G401 (cell line): Measurements from ENCODE around the gene TRPM4. TPM values are rescaled to one million over a fixed set of nuclear protein-coding genes. Genes with fewer than 3 reads are reported as not detected.
"Not testable (repeated sequence)": the region's sequence is repeated elsewhere in the genome, so short reads cannot be mapped to it uniquely, and the experiment has no call there.

ENCODE experiments used
- DNase-seq: peaks from one replicate; pipeline ENCODE4 v3.0.0-alpha.2; 2015; ENCODE audit warnings: low spot score
- in situ Hi-C: cut with HindIII; loops from 2 replicates; pipeline ENCODE4 v1.10.0; 2016; ENCODE audit warnings: low sequenced_read_pairs, mixed read lengths
- total RNA-seq: library from RNA; depleted of rRNA; stranded (reverse); fragments of >200 nt; shearing (Covaris generic); gene quantifications from 2 replicates; pipeline ENCODE4 v1.2.3, GENCODE V29; 2014; rRNA removed

Gene TRPM4
- total RNA-seq: 17.5 and 18.6 TPM in 2 replicates

- in situ Hi-C loops: no loop called here
- peak; percentile 80 for DNase-seq
These were observed at the start of gene TRPM4 for GRCh38 chr19:49157445-49158224. TRPM4 (plus strand) TSS chr19:49157792; CDS start chr19:49157867, 75 bp downstream.

- DNase-seq: no peak
- in situ Hi-C loops: no loop called here
These were observed 48.5 kb upstream of the TRPM4 start for GRCh38 chr19:49109051-49109450.

- DNase-seq: no peak
- in situ Hi-C loops: no loop called here
These were observed 47.9 kb upstream of the TRPM4 start for GRCh38 chr19:49109569-49110233.

DNA sequence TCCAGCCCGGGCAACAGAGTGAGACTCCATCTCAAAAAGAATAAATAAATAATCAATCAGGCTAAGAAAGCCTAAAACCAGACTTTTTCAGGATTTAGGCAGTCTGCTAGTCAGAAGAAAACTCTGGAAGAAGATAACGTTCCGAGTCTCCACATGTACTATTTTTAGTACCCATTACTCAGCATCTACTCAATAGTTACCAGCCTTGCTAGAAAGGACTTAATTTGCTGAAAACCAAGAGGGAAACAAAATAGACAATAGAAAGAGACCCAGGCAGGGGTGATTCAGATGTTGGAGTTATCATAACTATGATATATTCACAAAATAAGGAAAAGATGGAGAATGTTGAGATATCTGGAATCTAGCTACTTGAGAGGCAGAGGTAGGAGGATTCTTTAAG lies 47.0 kb upstream of the TRPM4 start:
- in situ Hi-C loops: no loop called here
- DNase-seq: no peak

- in situ Hi-C loops: no loop called here
- DNase-seq: no peak
These were observed 46.2 kb upstream of the TRPM4 start for GRCh38 chr19:49111218-49111998.

GRCh38 chr19:49113762-49114629 lies 43.6 kb upstream of the TRPM4 start, which contains the start of gene LIN7B:
LIN7B (plus strand) TSS chr19:49114370; CDS start chr19:49114405, 35 bp downstream.
- in situ Hi-C loops: no loop called here
- DNase-seq: peak; percentile 67

DNA sequence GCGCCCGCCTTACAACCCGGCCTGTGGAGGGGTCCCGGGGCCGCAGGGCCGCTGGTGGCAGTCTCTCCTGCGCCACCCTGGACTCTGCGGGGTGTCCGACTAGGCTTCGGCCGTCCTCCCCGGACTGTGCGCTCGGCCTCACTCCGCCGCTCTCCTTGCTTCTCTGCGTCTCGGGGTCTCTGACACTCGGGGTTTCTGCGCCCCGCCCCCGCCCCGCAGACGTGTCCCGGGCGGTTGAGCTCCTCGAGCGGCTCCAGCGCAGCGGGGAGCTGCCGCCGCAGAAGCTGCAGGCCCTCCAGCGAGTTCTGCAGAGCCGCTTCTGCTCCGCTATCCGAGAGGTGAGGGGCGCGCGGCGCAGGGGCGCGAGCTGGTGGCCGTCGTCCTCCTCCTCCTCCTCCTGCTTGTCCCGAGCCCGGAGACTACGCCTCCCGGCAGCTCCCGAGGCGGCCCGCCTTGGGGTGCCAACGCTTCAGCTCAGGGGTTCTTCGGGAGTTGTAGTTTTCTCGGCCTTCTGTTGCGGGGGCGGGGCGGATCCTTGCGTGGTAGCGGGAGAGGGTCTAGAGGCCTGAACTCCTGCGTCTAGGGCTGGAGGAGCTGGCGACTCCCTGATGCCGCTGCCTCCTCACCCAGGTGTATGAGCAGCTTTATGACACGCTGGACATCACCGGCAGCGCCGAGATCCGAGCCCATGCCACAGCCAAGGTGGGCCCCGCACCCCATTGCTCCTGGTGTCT lies 42.8 kb upstream of the TRPM4 start:
- in situ Hi-C loops: no loop called here
- DNase-seq: peak; percentile 91

DNA sequence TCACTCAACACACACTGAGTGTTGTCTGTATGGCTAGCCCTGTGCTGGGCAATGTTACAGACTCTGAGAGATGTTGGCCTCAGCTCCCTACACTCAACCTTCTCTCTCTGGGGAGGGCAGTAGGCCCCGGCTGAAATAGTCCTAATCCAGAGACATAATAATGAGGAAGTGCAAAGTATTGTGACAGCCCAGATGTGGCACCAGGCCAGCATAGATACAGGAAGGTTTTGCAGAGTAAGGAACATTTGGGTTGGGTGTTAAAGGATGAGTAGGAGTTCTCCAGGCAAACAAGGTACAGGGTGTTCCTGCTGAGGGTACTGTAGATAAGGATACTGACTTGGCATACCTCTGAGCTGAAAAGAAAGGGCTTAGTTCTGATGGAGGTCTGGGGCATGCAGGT lies 41.0 kb upstream of the TRPM4 start:
- no peak for DNase-seq
- in situ Hi-C loops: no loop called here

- in situ Hi-C loops: no loop called here
- no peak for DNase-seq
These were observed 39.7 kb upstream of the TRPM4 start for GRCh38 chr19:49117677-49118564.

DNA sequence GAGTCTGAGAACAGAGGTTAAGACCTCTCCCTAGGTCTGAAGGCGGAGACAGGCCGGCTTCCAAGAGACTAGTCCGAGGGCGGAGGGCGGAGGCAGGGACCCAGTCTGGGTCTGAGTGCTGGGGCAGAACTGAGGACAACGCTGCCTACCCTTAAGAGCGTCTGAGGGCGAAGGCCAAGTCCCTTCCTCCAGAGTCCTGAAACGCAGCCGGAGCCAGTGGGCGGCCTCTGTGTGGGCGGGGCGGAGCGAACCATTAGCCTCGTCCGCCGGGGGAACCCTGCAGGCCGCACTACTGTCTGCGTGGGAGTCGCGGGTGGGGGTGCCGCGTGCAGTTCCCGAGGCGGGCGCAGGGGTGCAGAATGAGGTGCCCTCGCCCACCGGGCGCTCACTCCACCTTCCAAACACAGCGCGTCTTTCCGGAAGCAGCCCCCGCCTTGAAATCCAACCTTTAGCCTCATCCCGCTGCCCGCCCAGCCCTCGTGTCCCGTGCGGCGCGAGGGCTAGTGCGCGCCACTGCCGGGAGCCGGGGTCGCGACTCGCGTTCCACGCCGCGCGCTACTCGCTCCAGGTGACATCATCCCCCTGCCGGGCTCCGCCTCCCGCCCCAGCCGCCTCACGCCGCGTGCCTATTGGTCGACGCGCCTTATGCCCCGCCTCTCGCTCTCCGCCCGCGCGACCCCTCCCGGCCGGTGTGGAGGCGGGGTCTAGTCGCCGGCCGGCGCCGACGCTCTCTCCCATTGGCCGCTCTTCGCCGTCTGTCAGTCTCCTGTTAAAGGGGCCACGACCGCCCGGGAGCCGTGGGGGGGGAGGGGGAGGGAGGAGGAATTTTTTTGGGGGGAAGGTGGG lies 38.8 kb upstream of the TRPM4 start, which contains the start of gene C19orf73:
Gene C19orf73, minus strand, starts transcription at position 579 of the 846 bp plus-strand sequence. Its CDS starts 121 bp downstream, at position 458.
- peak; percentile 98 for DNase-seq
- in situ Hi-C loops: no loop called here

- in situ Hi-C loops: no loop called here
- peak; percentile 52 for DNase-seq
These were observed 37.9 kb upstream of the TRPM4 start, which contains the start of gene PPFIA3 for GRCh38 chr19:49119411-49120324. PPFIA3 (plus strand) TSS chr19:49119544; CDS start chr19:49127874, 8,330 bp downstream.

- in situ Hi-C loops: no loop called here
- DNase-seq: no peak
These were observed 37.3 kb upstream of the TRPM4 start for GRCh38 chr19:49120325-49120683.

- in situ Hi-C loops: no loop called here
- no peak for DNase-seq
These were observed 36.7 kb upstream of the TRPM4 start for GRCh38 chr19:49120868-49121267.

DNA sequence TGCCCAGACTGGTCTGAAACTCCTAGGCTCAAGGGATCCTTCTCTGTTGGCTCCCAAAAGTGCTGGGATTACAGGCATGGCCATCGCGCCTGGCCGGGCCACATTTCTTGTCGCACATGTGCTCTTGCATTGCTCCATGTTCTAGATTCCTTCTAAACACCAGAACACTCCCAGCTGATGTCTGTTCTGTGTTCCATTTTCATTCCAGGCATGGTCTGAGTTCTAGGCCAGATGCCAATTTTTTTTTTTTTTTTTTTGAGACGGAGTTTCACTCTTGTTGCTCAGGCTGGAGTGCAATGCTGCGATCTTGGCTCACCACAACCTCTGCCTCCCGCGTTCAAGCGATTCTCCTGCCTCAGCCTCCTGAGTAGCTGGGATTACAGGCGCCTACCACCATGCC lies 35.8 kb upstream of the TRPM4 start:
- DNase-seq: peak; percentile 53
- in situ Hi-C loops: not testable (repeated sequence)

GRCh38 chr19:49123285-49123684 lies 34.3 kb upstream of the TRPM4 start:
- DNase-seq, in situ Hi-C loops: not testable (repeated sequence)
